OCI-LY1 (cell line): ENCODE results near the gene CTSK.

Source experiments
- EZH2 ChIP-seq: fragments of 200-600 bp; sonication (generic), shearing (Covaris generic); IDR thresholded peaks from 2 replicates; pipeline ENCODE4 v1.8.0; 2017; ENCODE audit warnings: borderline replicate concordance, mixed run types, mild to moderate bottlenecking, antibody characterized with exemption, low read length, moderate library complexity, mixed read lengths
- TF ChIP-seq, protein P1 (sequence below): fragments of 200-600 bp; sonication (generic), shearing (Covaris generic); IDR thresholded peaks from 2 replicates; pipeline ENCODE4 v1.5.1; 2017; ENCODE audit warnings: mild to moderate bottlenecking, antibody characterized with exemption, low read length, moderate library complexity, mixed read lengths

DNA sequence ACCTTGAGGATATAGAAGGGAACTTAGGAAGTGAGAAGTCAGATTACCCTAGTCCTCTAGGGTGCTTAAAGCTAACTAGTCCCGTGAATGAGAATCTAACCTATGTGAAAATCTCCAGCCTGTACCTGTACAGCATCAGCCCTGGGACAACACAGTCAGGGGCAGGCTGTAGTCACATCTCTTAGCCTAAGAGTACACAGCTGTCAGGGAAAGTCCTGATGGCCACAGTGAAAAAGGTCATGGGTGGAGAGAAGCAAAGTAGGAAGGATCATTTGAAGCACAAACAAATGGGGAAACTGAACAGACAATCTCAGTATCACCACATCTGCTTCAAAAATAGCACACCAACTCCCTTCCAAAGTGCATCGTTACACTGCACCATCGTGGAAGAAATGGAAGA, 11.7 kb downstream of the CTSK start:
- TF ChIP-seq EZH2: no peak
- TF ChIP-seq, protein P1, sequence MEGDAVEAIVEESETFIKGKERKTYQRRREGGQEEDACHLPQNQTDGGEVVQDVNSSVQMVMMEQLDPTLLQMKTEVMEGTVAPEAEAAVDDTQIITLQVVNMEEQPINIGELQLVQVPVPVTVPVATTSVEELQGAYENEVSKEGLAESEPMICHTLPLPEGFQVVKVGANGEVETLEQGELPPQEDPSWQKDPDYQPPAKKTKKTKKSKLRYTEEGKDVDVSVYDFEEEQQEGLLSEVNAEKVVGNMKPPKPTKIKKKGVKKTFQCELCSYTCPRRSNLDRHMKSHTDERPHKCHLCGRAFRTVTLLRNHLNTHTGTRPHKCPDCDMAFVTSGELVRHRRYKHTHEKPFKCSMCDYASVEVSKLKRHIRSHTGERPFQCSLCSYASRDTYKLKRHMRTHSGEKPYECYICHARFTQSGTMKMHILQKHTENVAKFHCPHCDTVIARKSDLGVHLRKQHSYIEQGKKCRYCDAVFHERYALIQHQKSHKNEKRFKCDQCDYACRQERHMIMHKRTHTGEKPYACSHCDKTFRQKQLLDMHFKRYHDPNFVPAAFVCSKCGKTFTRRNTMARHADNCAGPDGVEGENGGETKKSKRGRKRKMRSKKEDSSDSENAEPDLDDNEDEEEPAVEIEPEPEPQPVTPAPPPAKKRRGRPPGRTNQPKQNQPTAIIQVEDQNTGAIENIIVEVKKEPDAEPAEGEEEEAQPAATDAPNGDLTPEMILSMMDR: no peak
